ENCODE results near the gene FNDC8. TPM values are rescaled to one million over a fixed set of nuclear protein-coding genes. Genes with fewer than 3 reads are reported as not detected.
A peak's percentile ranks its signal among the peaks of the same experiment; 100 is the strongest.

Gene FNDC8
- total and polyA plus RNA-seq, 10 donors = 0.10 TPM; not detected in 9

- H3K27me3 ChIP-seq (replicated peaks in 1 of 7) = no peaks in the 10 kb centered on the region
- H3K27ac ChIP-seq = peak overlapping the region in 5 of 8 donors; percentile 28 to 80 (median 71)
- intact Hi-C loops (cut with DNase I; ENCODE audit: low total_unique reads) = loop anchor here (10.0 kb wide), 1 partner anchor 585 kb away; no protein-coding TSS in a partner anchor
- peaks cover 0 to 40% (median 17%) of the 10 kb centered on the region in 6 donors for H3K4me1 ChIP-seq
- no peaks in the 10 kb centered on the region for H3K9me3 ChIP-seq
- H3K4me3 ChIP-seq = no peak overlapping the region
- WGBS, 5 donors = 48 to 90% (median 78%) methylated on average over 2 of the region's 2 CpGs
- no peak for DNase-seq
- no peaks in the 10 kb centered on the region for H3K36me3 ChIP-seq
- no peak for TF ChIP-seq CTCF (IDR thresholded peaks at IDR 0.05 in 8 of 11, conservative IDR thresholded peaks at IDR 0.05 in 3 of 11)
- no peak for TF ChIP-seq POLR2AphosphoS5 (IDR thresholded peaks at IDR 0.05)
- TF ChIP-seq POLR2A (IDR thresholded peaks at IDR 0.05) = no peak
Observed at GRCh38 chr17:35159940-35160339, 38.5 kb downstream of the FNDC8 start.

GRCh38 chr17:35160354-35161201 lies 39.2 kb downstream of the FNDC8 start:
- H3K4me1 ChIP-seq = peaks cover 0 to 40% (median 17%) of the 10 kb centered on the region in 6 donors
- DNase-seq = peak; percentile 38
- intact Hi-C loops (cut with DNase I; ENCODE audit: low total_unique reads) = loop anchor here (10.0 kb wide), 1 partner anchor 584 kb away; no protein-coding TSS in a partner anchor
- H3K36me3 ChIP-seq = no peaks in the 10 kb centered on the region
- TF ChIP-seq POLR2AphosphoS5 (IDR thresholded peaks at IDR 0.05) (peak in 1 of 3 donors; percentile 16), CTCF (IDR thresholded peaks at IDR 0.05 in 8 of 11, conservative IDR thresholded peaks at IDR 0.05 in 3 of 11) (no peak)
- no peaks in the 10 kb centered on the region for H3K27me3 ChIP-seq (replicated peaks in 1 of 7)
- H3K4me3 ChIP-seq = peak overlapping the region in 1 of 8 donors; percentile 40
- peak overlapping the region in 6 of 8 donors; percentile 28 to 80 (median 66) for H3K27ac ChIP-seq
- WGBS, 5 donors = 69 to 79% (median 74%) methylated on average over 12 to 13 of the region's 13 CpGs
- no peaks in the 10 kb centered on the region for H3K9me3 ChIP-seq

GRCh38 chr17:35161281-35161761 lies 39.9 kb downstream of the FNDC8 start:
- intact Hi-C loops (cut with DNase I; ENCODE audit: low total_unique reads) = loop anchor here (10.0 kb wide), 1 partner anchor 583 kb away; no protein-coding TSS in a partner anchor
- Histone ChIP-seq H3K9me3 (no peaks in the 10 kb centered on the region), H3K27ac (peak overlapping the region in 7 of 8 donors; percentile 1 to 80 (median 62)), H3K4me1 (peaks cover 0 to 40% (median 17%) of the 10 kb centered on the region in 6 donors), H3K27me3 (replicated peaks in 1 of 7) (no peaks in the 10 kb centered on the region), H3K4me3 (peak overlapping the region in 1 of 8 donors; percentile 40), H3K36me3 (no peaks in the 10 kb centered on the region)
- no peak for TF ChIP-seq POLR2A (IDR thresholded peaks at IDR 0.05)
- no peak for TF ChIP-seq POLR2AphosphoS5 (IDR thresholded peaks at IDR 0.05)
- no peak for TF ChIP-seq CTCF (IDR thresholded peaks at IDR 0.05 in 8 of 11, conservative IDR thresholded peaks at IDR 0.05 in 3 of 11)
- DNase-seq = peak; percentile 38
- 37 to 51% (median 42%) methylated on average over 3 of the region's 3 CpGs for WGBS, 5 donors

GRCh38 chr17:35162755-35163154 lies 41.3 kb downstream of the FNDC8 start:
- 90 to 94% (median 93%) methylated on average over 4 of the region's 4 CpGs for WGBS, 5 donors
- H3K9me3 ChIP-seq = no peaks in the 10 kb centered on the region
- no peak for DNase-seq
- no peaks in the 10 kb centered on the region for H3K36me3 ChIP-seq
- TF ChIP-seq CTCF (IDR thresholded peaks at IDR 0.05 in 8 of 11, conservative IDR thresholded peaks at IDR 0.05 in 3 of 11) = no peak
- no peak for TF ChIP-seq POLR2A (IDR thresholded peaks at IDR 0.05)
- H3K27ac ChIP-seq = peak overlapping the region in 2 of 8 donors; percentile 71 to 80
- intact Hi-C loops (cut with DNase I; ENCODE audit: low total_unique reads) = loop anchor here (10.0 kb wide), 1 partner anchor 582 kb away; no protein-coding TSS in a partner anchor
- no peak overlapping the region for H3K4me3 ChIP-seq
- peaks cover 0 to 40% (median 17%) of the 10 kb centered on the region in 6 donors for H3K4me1 ChIP-seq
- H3K27me3 ChIP-seq (replicated peaks in 1 of 7) = no peaks in the 10 kb centered on the region

Data from spleen (tissue), 11 donors.